HG03159 (cell line): ENCODE measurements around the gene CRYBG1.

ENCODE experiments used
- ATAC-seq: cut with Tn5 transposase; IDR thresholded peaks from one replicate; pipeline ENCODE4 v1.9.1; 2021; ENCODE audit warnings: mild to moderate bottlenecking, moderate library complexity; ENCODE audit not compliant: unreplicated experiment

Gene CRYBG1

GRCh38 chr6:106458021-106458986 lies 97.8 kb downstream of the CRYBG1 start:
- ATAC-seq, result no peak

- ATAC-seq, result no peak
Observed at GRCh38 chr6:106460481-106460880, 100.0 kb downstream of the CRYBG1 start.

GRCh38 chr6:106461084-106461483 lies 100.6 kb downstream of the CRYBG1 start:
- ATAC-seq, result no peak

- ATAC-seq, result no peak
Observed at GRCh38 chr6:106462923-106463557, 102.5 kb downstream of the CRYBG1 start.

GRCh38 chr6:106466211-106466610 lies 105.7 kb downstream of the CRYBG1 start:
- ATAC-seq, result no peak

GRCh38 chr6:106468935-106469334 lies 108.4 kb downstream of the CRYBG1 start:
- no peak for ATAC-seq

- no peak for ATAC-seq
Observed at GRCh38 chr6:106469882-106470281, 109.4 kb downstream of the CRYBG1 start.

GRCh38 chr6:106470316-106470715 lies 109.8 kb downstream of the CRYBG1 start:
- ATAC-seq, result no peak

- ATAC-seq, result no peak
Observed at GRCh38 chr6:106470811-106471210, 110.3 kb downstream of the CRYBG1 start.

GRCh38 chr6:106473812-106474211 lies 113.3 kb downstream of the CRYBG1 start:
- no peak for ATAC-seq

- no peak for ATAC-seq
Observed at GRCh38 chr6:106474466-106474865, 113.9 kb downstream of the CRYBG1 start.

GRCh38 chr6:106475284-106475683 lies 114.8 kb downstream of the CRYBG1 start:
- ATAC-seq, result no peak

- ATAC-seq, result no peak
Observed at GRCh38 chr6:106476331-106477105, 116.0 kb downstream of the CRYBG1 start.

- ATAC-seq, result no peak
Observed at GRCh38 chr6:106477146-106477545, 116.6 kb downstream of the CRYBG1 start.

- ATAC-seq, result no peak
Observed at GRCh38 chr6:106477790-106478189, 117.3 kb downstream of the CRYBG1 start.

GRCh38 chr6:106486236-106486635 lies 125.7 kb downstream of the CRYBG1 start:
- no peak for ATAC-seq

- ATAC-seq, result no peak
Observed at GRCh38 chr6:106488494-106489370, 128.2 kb downstream of the CRYBG1 start.

- no peak for ATAC-seq
Observed at GRCh38 chr6:106490030-106490429, 129.5 kb downstream of the CRYBG1 start.

- ATAC-seq, result no peak
Observed at GRCh38 chr6:106490436-106490835, 129.9 kb downstream of the CRYBG1 start.

GRCh38 chr6:106490974-106491373 lies 130.5 kb downstream of the CRYBG1 start:
- ATAC-seq, result no peak
